HEK293 (cell line): ENCODE measurements around the gene ADI1.
"Not testable (repeated sequence)": the region's sequence is repeated elsewhere in the genome, so short reads cannot be mapped to it uniquely, and the experiment has no call there.

Experiments used
- CTCF ChIA-PET: fragments of 350-600 bp; formaldehyde crosslinking; extraction: SDS; loops from one replicate; lab custom pipeline; 2021; ENCODE audit warnings: antibody characterized with exemption; lab: Yijun Ruan, JAX
- POLR2A ChIA-PET: fragments of 300-600 bp; formaldehyde crosslinking; extraction: SDS; loops from one replicate; lab custom pipeline; 2020; ENCODE audit warnings: antibody characterized with exemption, inconsistent platforms; lab: Yijun Ruan, JAX
- H3K27ac ChIP-seq: fragments of 200-500 bp; sonication (Bioruptor generic); 2 replicates; pipeline ENCODE4 v1.5.1; 2014; ENCODE audit warnings: low read depth, low read length, control low read depth, inconsistent platforms; ENCODE audit errors: extremely low read depth
- H3K36me3 ChIP-seq, 2 experiments: fragments of 200-500 bp in 1 of 2; sonication (Bioruptor generic) in 1 of 2; 1 replicate in 1 of 2; 2 replicates in 1 of 2; pipeline ENCODE4 v1.5.1; 2014 to 2017; ENCODE audit warnings: inconsistent platforms in 2 of 2, low read length in 2 of 2; ENCODE audit not compliant: control insufficient read depth in 2 of 2, insufficient read depth in 1 of 2
- H3K4me1 ChIP-seq: fragments of 200-500 bp; sonication (Bioruptor generic); 2 replicates; pipeline ENCODE4 v1.5.1; 2014; ENCODE audit warnings: mild to moderate bottlenecking, low read length, inconsistent platforms; ENCODE audit not compliant: control insufficient read depth, insufficient read depth
- H3K4me3 ChIP-seq: 2 replicates; pipeline ENCODE4 v1.5.1; 2011; ENCODE audit warnings: low read depth, mild to moderate bottlenecking, control low read depth, low read length, moderate library complexity
- H3K9me3 ChIP-seq: fragments of 200-500 bp; sonication (Bioruptor generic); 2 replicates; pipeline ENCODE4 v1.5.1; 2014; ENCODE audit warnings: low read depth, low read length, inconsistent platforms; ENCODE audit not compliant: control insufficient read depth, insufficient read depth
- AEBP2 ChIP-seq: fragments of 450-650 bp; formaldehyde crosslinking; IDR thresholded peaks from 2 replicates; pipeline ENCODE4 v1.5.1; 2016; ENCODE audit warnings: missing biosample characterization, missing genetic modification characterization, borderline replicate concordance
- HOXD13 ChIP-seq: sonication (generic); formaldehyde crosslinking; IDR thresholded peaks from 2 replicates; pipeline ENCODE4 v1.8.0; 2022; ENCODE audit warnings: missing genetic modification reagents, borderline replicate concordance
- SCRT2 ChIP-seq: fragments of 450-650 bp; formaldehyde crosslinking; IDR thresholded peaks from 2 replicates; pipeline ENCODE4 v1.5.1; 2016; ENCODE audit warnings: missing biosample characterization, missing genetic modification characterization
- SETDB1 ChIP-seq: IDR thresholded peaks from one replicate; pipeline ENCODE4 v1.6.1; 2017; ENCODE audit warnings: mild to moderate bottlenecking, low read length, moderate library complexity, mixed read lengths; ENCODE audit not compliant: insufficient read length
- TCF7L2 ChIP-seq: IDR thresholded peaks from 2 replicates; pipeline ENCODE4 v1.6.1; 2011; ENCODE audit warnings: low read depth, mild to moderate bottlenecking, inconsistent platforms, low read length, moderate library complexity, borderline replicate concordance
- TRIM28 ChIP-seq: IDR thresholded peaks from 2 replicates; pipeline ENCODE4 v1.6.1; 2011; ENCODE audit warnings: low read length, control low read depth, borderline replicate concordance
- YY2 ChIP-seq: fragments of 450-650 bp; formaldehyde crosslinking; IDR thresholded peaks from 2 replicates; pipeline ENCODE4 v1.5.1; 2016; ENCODE audit warnings: missing biosample characterization, missing genetic modification characterization
- ZNF146 ChIP-seq: fragments of 450-650 bp; formaldehyde crosslinking; IDR thresholded peaks from 2 replicates; pipeline ENCODE4 v1.5.1; 2016; ENCODE audit warnings: missing biosample characterization, missing genetic modification characterization
- ZNF274 ChIP-seq, 2 experiments: fragments of 200-500 bp in 1 of 2; fragments of 450-650 bp in 1 of 2; sonication (Bioruptor generic) in 1 of 2; formaldehyde crosslinking in 1 of 2; IDR thresholded peaks; 2 replicates each; pipeline versions ENCODE4 v1.5.1 to v1.6.1; 2014 to 2016; ENCODE audit warnings: borderline replicate concordance in 1 of 2, inconsistent platforms in 1 of 2, low read length in 1 of 2, missing biosample characterization in 1 of 2, missing genetic modification characterization in 1 of 2
- ZNF302 ChIP-seq: fragments of 450-650 bp; formaldehyde crosslinking; IDR thresholded peaks from 2 replicates; pipeline ENCODE4 v1.5.1; 2016; ENCODE audit warnings: missing biosample characterization, missing genetic modification characterization, low read depth
- ZNF341 ChIP-seq: fragments of 450-650 bp; formaldehyde crosslinking; IDR thresholded peaks from 2 replicates; pipeline ENCODE4; 2016; ENCODE audit warnings: low read depth, missing biosample characterization, missing genetic modification characterization
- ZNF350 ChIP-seq: fragments of 450-650 bp; formaldehyde crosslinking; IDR thresholded peaks from 2 replicates; pipeline ENCODE4 v1.5.0; 2017; ENCODE audit warnings: missing biosample characterization, mild to moderate bottlenecking, missing genetic modification characterization
- ZNF558 ChIP-seq: fragments of 450-650 bp; formaldehyde crosslinking; IDR thresholded peaks from 2 replicates; pipeline ENCODE4 v1.5.1; 2016; ENCODE audit warnings: missing biosample characterization, missing genetic modification characterization
- ZNF561 ChIP-seq: fragments of 450-650 bp; IDR thresholded peaks from 2 replicates; pipeline ENCODE4 v1.5.1; 2018; ENCODE audit warnings: missing biosample characterization, missing genetic modification characterization, borderline replicate concordance
- ZNF571 ChIP-seq: fragments of 450-650 bp; formaldehyde crosslinking; IDR thresholded peaks from 2 replicates; pipeline ENCODE4 v1.5.0; 2017; ENCODE audit warnings: missing biosample characterization, missing genetic modification characterization
- ZNF677 ChIP-seq: fragments of 450-650 bp; IDR thresholded peaks from 2 replicates; pipeline ENCODE4 v1.5.0; 2018; ENCODE audit warnings: missing biosample characterization, mild to moderate bottlenecking, missing genetic modification characterization, moderate library complexity
- ZNF830 ChIP-seq: fragments of 450-650 bp; IDR thresholded peaks from 2 replicates; pipeline ENCODE4 v1.5.0; 2018; ENCODE audit warnings: missing biosample characterization, missing genetic modification characterization, low read depth, mild to moderate bottlenecking, moderate library complexity
- TF ChIP-seq, protein P1 (sequence below): IDR thresholded peaks from 2 replicates; pipeline ENCODE4 v1.6.1; 2011; ENCODE audit warnings: mild to moderate bottlenecking, low read depth, low read length, borderline replicate concordance

The ADI1 gene

GRCh38 chr2:3492951-3493614, 26.2 kb downstream of the ADI1 start:
- no peak for TF ChIP-seq HOXD13 (CRISPR knock-in tag)
- Histone ChIP-seq H3K27ac (no peak overlapping the region), H3K4me1 (no peaks in the 10 kb centered on the region), H3K36me3 (peaks cover 0 to 22% of the 10 kb centered on the region in 2 experiments; a peak in 1 of 3 replicates), H3K9me3 (no peaks in the 10 kb centered on the region), H3K4me3 (no peak overlapping the region)
- CTCF ChIA-PET: interaction anchor here (0.5 to 1.0 kb wide), 2 partner anchors 43 to 45 kb away, joined by 3 read pairs; no protein-coding TSS in a partner anchor
- POLR2A ChIA-PET: interaction anchor here (1.0 to 1.9 kb wide), 2 partner anchors 26 to 83 kb away, joined by 3 to 9 read pairs; partner anchors contain the start of gene ADI1

GRCh38 chr2:3492475-3492787, 26.9 kb downstream of the ADI1 start:
- CTCF ChIA-PET, H3K4me3 ChIP-seq, H3K4me1 ChIP-seq, POLR2A ChIA-PET, H3K9me3 ChIP-seq, H3K27ac ChIP-seq: not testable (repeated sequence)
- peaks cover 0 to 16% of the 10 kb centered on the region in 2 experiments; a peak in 1 of 3 replicates for H3K36me3 ChIP-seq

DNA sequence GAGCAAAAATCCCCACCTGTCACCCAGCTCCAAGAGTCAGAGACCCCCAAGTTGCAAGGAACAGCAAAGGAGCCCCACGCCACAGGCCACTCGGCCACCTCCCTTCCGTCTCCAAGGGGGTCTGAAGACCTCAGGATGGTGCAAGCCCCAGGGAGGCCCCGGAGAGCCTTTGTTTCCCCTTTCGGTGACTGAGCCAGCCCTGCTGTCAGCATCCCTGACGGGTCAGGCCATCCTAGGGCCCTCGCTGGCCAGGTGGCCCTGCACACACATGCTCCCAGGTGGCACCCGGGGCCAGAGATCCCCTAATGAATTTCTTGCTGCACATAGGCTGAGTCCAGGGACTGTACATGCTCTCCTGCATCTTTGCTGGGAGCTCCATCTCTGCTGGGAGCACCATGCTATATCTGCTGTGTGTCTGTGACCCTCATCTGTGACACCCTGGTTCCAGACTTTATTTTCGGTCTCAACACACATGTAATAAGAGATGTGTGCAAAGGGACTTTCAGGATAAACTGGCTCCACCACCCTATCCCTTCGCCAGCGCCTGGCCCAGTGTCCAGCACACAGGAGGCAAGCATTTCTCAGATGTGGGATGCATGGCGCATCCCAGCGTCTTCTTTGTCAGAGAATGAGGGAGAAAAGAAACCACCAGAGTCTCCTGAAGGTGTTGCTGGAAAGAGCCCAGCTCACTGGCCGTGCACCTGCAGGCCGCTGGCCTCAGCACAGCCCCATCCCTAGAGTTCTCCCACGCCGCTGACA, 27.4 kb downstream of the ADI1 start:
- H3K9me3 ChIP-seq: no peaks in the 10 kb centered on the region
- POLR2A ChIA-PET: no interaction called here
- no peak overlapping the region for H3K27ac ChIP-seq
- H3K36me3 ChIP-seq: peaks cover 0 to 11% of the 10 kb centered on the region in 2 experiments; a peak in 1 of 3 replicates
- H3K4me3 ChIP-seq: no peak overlapping the region
- TF ChIP-seq TCF7L2 (no peak), SETDB1 (no peak), ZNF274 (IDR thresholded peaks at IDR 0.05; ENCODE audit: low read length) (no peak), ZNF274 (tag by site-specific recombination; IDR thresholded peaks at IDR 0.05; ENCODE audit: borderline replicate concordance) (no peak), ZNF341 (tag by site-specific recombination) (no peak), ZNF558 (tag by site-specific recombination) (no peak), ZNF830 (tag by site-specific recombination) (no peak), TRIM28 (no peak), YY2 (no peak), ZNF302 (tag by site-specific recombination) (no peak), AEBP2 (tag by site-specific recombination) (no peak), ZNF677 (no peak), ZNF561 (no peak), ZNF571 (tag by site-specific recombination) (no peak), ZNF350 (no peak), ZNF146 (tag by site-specific recombination) (no peak), SCRT2 (no peak)
- TF ChIP-seq, protein P1, sequence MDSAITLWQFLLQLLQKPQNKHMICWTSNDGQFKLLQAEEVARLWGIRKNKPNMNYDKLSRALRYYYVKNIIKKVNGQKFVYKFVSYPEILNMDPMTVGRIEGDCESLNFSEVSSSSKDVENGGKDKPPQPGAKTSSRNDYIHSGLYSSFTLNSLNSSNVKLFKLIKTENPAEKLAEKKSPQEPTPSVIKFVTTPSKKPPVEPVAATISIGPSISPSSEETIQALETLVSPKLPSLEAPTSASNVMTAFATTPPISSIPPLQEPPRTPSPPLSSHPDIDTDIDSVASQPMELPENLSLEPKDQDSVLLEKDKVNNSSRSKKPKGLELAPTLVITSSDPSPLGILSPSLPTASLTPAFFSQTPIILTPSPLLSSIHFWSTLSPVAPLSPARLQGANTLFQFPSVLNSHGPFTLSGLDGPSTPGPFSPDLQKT: no peak
- TF ChIP-seq, all 188 proteins: peak for 0
- no peaks in the 10 kb centered on the region for H3K4me1 ChIP-seq
- CTCF ChIA-PET: no interaction called here
